GM21423 (cell line): ENCODE results near the gene TTBK1.

ENCODE experiments used
- ATAC-seq: cut with Tn5 transposase; IDR thresholded peaks from one replicate; pipeline ENCODE4 v1.9.1; 2021; ENCODE audit warnings: mild to moderate bottlenecking, moderate library complexity; ENCODE audit not compliant: unreplicated experiment

Gene TTBK1

DNA sequence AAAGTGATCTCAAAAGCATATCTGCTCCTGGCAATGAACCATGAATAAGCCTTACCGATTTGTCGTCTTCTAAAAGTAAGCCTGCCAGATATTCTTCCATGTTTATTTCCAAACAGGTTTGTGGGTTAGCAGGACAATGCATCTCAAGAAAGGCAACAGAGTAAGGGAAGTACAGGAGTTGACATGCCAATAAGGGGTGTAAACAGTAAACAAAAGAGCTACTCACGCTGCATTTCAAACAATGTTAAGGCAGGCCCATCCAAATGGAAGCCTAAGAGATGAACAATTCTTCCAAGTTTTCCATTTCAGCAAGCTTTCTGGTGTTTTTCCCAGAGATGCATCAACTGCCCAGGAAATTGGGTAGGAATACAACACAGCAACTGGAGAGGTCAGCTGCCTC, 93.1 kb downstream of the TTBK1 start:
- ATAC-seq: no peak
